K562 (cell line): ENCODE results near the gene YTHDF1. TPM values are rescaled to one million over a fixed set of nuclear protein-coding genes. Genes with fewer than 3 reads are reported as not detected.

Experiments
- ATAC-seq: fragments of 200-7000 bp; cut with Tn5 transposase; 3 replicates; pipeline ENCODE4 v1.9.1; 2020; ENCODE audit warnings: moderate library complexity
- BruUV-seq: library from RNA; stranded (reverse); fragments of 400-500 nt; replicated peaks from 2 replicates; lab custom pipeline; 2021; lab: Mats Ljungman, UMichigan
- CTCF ChIA-PET: fragments of 300-600 bp; formaldehyde crosslinking; extraction: SDS; loops from one replicate; lab custom pipeline; 2021; ENCODE audit warnings: low intra/inter-chr PET ratio; lab: Yijun Ruan, JAX
- POLR2A ChIA-PET: fragments of 300-600, 350-650 bp; sonication (Branson Sonifier 250); formaldehyde crosslinking; extraction: SDS; loops from one replicate; lab custom pipeline; 2021; ENCODE audit warnings: antibody characterized with exemption, inconsistent platforms; lab: Yijun Ruan, JAX
- DNase-seq, 4 experiments: peaks; one replicate each; pipeline versions ENCODE4 v3.0.0 to v3.0.0-alpha.2; 2011 to 2018; ENCODE audit warnings: low spot score in 3 of 4, mixed read lengths in 3 of 4; ENCODE audit errors: extremely low read depth in 1 of 4
- FAIRE-seq: peaks from 2 replicates; lab custom pipeline; 2011; peaks lifted over from hg19 to GRCh38; lab: Jason Lieb, UNC
- H2AFZ ChIP-seq: 2 replicates; pipeline ENCODE4 v1.6.0; 2011; ENCODE audit warnings: low read depth, low read length, control low read depth, inconsistent platforms
- H3K27ac ChIP-seq: fragments of 200-600 bp; 3 replicates; pipeline ENCODE4 v1.8.0; 2011; ENCODE audit warnings: low read depth, mild to moderate bottlenecking, control low read depth, inconsistent platforms, low read length, moderate library complexity, mixed read lengths; ENCODE audit errors: extremely low read depth
- H3K27me3 ChIP-seq, 2 experiments: fragments of 300-600 bp in 1 of 2; 2 replicates in 1 of 2; 3 replicates in 1 of 2; pipeline versions ENCODE4 v1.6.0 to v1.8.0; 2011; ENCODE audit warnings: inconsistent platforms in 2 of 2, low read length in 2 of 2, mild to moderate bottlenecking in 1 of 2, mixed read lengths in 1 of 2, moderate library complexity in 1 of 2; ENCODE audit not compliant: control insufficient read depth in 2 of 2, insufficient read depth in 2 of 2
- H3K36me3 ChIP-seq: fragments of 300-600 bp; 3 replicates; pipeline ENCODE4 v1.8.0; 2011; ENCODE audit warnings: mild to moderate bottlenecking, low read length, inconsistent platforms; ENCODE audit not compliant: control insufficient read depth, insufficient read depth
- H3K4me1 ChIP-seq, 2 experiments: fragments of 200-600 bp in 1 of 2; replicated peaks in 1 of 2; 2 replicates in 1 of 2; 3 replicates in 1 of 2; pipeline versions ENCODE4 v1.5.1 to v1.8.0; 2011; ENCODE audit warnings: inconsistent platforms in 2 of 2, low read length in 2 of 2, mild to moderate bottlenecking in 1 of 2, mixed read lengths in 1 of 2, moderate library complexity in 1 of 2; ENCODE audit not compliant: control insufficient read depth in 2 of 2, insufficient read depth in 2 of 2
- H3K4me2 ChIP-seq: 2 replicates; pipeline ENCODE4 v1.6.1; 2011; ENCODE audit warnings: low read length, control low read depth, inconsistent platforms, mixed read lengths; ENCODE audit not compliant: insufficient read depth
- H3K4me3 ChIP-seq: fragments of 200-600 bp; sonication (generic), shearing (Covaris generic); 2 replicates; pipeline ENCODE4 v1.5.1; 2016; ENCODE audit warnings: control low read depth, inconsistent platforms
- H3K79me2 ChIP-seq: fragments of 200-600 bp; 3 replicates; pipeline ENCODE4 v1.8.0; 2011; ENCODE audit warnings: low read length, inconsistent platforms; ENCODE audit not compliant: control insufficient read depth, insufficient read depth
- H3K9ac ChIP-seq, 2 experiments: 2 replicates each; pipeline versions ENCODE4 v1.6.0 to v1.6.1; 2011; ENCODE audit warnings: low read depth in 2 of 2, low read length in 2 of 2, control low read depth in 1 of 2, inconsistent platforms in 1 of 2, mild to moderate bottlenecking in 1 of 2, mixed read lengths in 1 of 2; ENCODE audit not compliant: insufficient read depth in 1 of 2
- H3K9me1 ChIP-seq: one replicate; pipeline ENCODE4 v1.6.0; 2011; ENCODE audit warnings: inconsistent platforms, mild to moderate bottlenecking, low read length, moderate library complexity; ENCODE audit not compliant: control insufficient read depth, insufficient read depth
- H3K9me3 ChIP-seq: replicated peaks from 2 replicates; pipeline ENCODE4 v1.5.1; 2011; ENCODE audit warnings: low read depth, low read length, inconsistent platforms; ENCODE audit not compliant: control insufficient read depth, insufficient read depth
- H4K20me1 ChIP-seq: replicated peaks from 2 replicates; pipeline ENCODE4 v1.6.1; 2011; ENCODE audit warnings: low read length, inconsistent platforms, mixed read lengths; ENCODE audit not compliant: control insufficient read depth, insufficient read depth
- EGR1 ChIP-seq: fragments of 450-650 bp; conservative IDR thresholded peaks from 2 replicates; pipeline ENCODE4 v1.6.1; 2017; ENCODE audit warnings: mild to moderate bottlenecking
- KDM5B ChIP-seq: fragments of 200-600 bp; sonication (generic); IDR thresholded peaks from 2 replicates; pipeline ENCODE4 v1.6.1; 2012; ENCODE audit warnings: low read depth, mild to moderate bottlenecking, moderate library complexity, low read length, control low read depth, inconsistent platforms; ENCODE audit not compliant: insufficient replicate concordance
- MLLT1 ChIP-seq, 2 experiments: fragments of 450-650 bp; IDR thresholded peaks; 2 replicates each; pipeline ENCODE4 v1.6.1; 2016
- MTA3 ChIP-seq: fragments of 450-650 bp; formaldehyde crosslinking; IDR thresholded peaks from 2 replicates; pipeline ENCODE4 v1.6.1; 2017; ENCODE audit warnings: mild to moderate bottlenecking, borderline replicate concordance
- PHB2 ChIP-seq: fragments of 450-650 bp; IDR thresholded peaks from 2 replicates; pipeline ENCODE4 v1.6.1; 2017; ENCODE audit warnings: low read depth
- RFX5 ChIP-seq: IDR thresholded peaks from 2 replicates; pipeline ENCODE4 v1.6.1; 2011; ENCODE audit warnings: low read depth, mild to moderate bottlenecking, improper control_type of control experiment, low read length
- TCF7L2 ChIP-seq: fragments of 150-350 bp; IDR thresholded peaks from 2 replicates; pipeline ENCODE4 v1.6.1; 2016; ENCODE audit warnings: low read depth, mild to moderate bottlenecking, low read length, moderate library complexity
- ZBTB1 ChIP-seq: sonication (generic); formaldehyde crosslinking; IDR thresholded peaks from 2 replicates; pipeline ENCODE4 v1.8.1; 2023; ENCODE audit warnings: missing genetic modification reagents, low read depth, mild to moderate bottlenecking, borderline replicate concordance
- WGBS: fragments of 100-300 bp; shearing (Covaris generic); methylation state at CpG from one replicate; pipeline ENCODE4 v1.1.6; 2016; ENCODE audit warnings: low coverage, mixed read lengths; ENCODE audit not compliant: insufficient coverage; ENCODE audit errors: missing lambda C conversion rate; 5-methylcytosine and 5-hydroxymethylcytosine counted together
- in situ Hi-C: fragments of 300-500 bp; cut with MboI; formaldehyde crosslinking; loops from 4 replicates; pipeline ENCODE4 v1.15.0; 2018; ENCODE audit warnings: inconsistent platforms, mixed read lengths
- intact Hi-C: fragments of 100-400 bp; cut with micrococcal nuclease; formaldehyde crosslinking; loops from 2 replicates; pipeline ENCODE4 v1.14.2; 2022
- polyA plus RNA-seq, 8 experiments: library from polyadenylated mRNA; depleted of rRNA in 4 of 8; stranded (reverse) in 5 of 8; unstranded in 3 of 8; fragments of >200 nt; fragmentation: Nextera tagmentation in 2 of 8; fragmentation: Illumina TruSeq in 1 of 8; extraction: Ambion mirVana in 2 of 8; extraction: Trizol in 1 of 8; gene quantifications; 2 replicates each; pipeline versions ENCODE4 v1.2.1 to v1.2.3, GENCODE V29; 2011 to 2014; ENCODE audit warnings: inconsistent platforms in 1 of 8, missing spikeins in 1 of 8
- total RNA-seq, 7 experiments: library from RNA; depleted of rRNA in 6 of 7; stranded (reverse); fragments of >200 nt in 6 of 7; fragmentation: Illumina TruSeq in 2 of 7; extraction: Trizol in 2 of 7; gene quantifications; 2 replicates each; pipeline versions ENCODE4 v1.2.1 to v1.2.3, GENCODE V29; 2011 to 2021; ENCODE audit warnings: low replicate concordance in 1 of 7

YTHDF1 gene
- total and polyA plus RNA-seq, 9 of the 15 experiments (the other 6 are each of a cell fraction or from before 2014, with no cell fraction given) = 10.1 to 42.4 (median 27.8) TPM

DNA sequence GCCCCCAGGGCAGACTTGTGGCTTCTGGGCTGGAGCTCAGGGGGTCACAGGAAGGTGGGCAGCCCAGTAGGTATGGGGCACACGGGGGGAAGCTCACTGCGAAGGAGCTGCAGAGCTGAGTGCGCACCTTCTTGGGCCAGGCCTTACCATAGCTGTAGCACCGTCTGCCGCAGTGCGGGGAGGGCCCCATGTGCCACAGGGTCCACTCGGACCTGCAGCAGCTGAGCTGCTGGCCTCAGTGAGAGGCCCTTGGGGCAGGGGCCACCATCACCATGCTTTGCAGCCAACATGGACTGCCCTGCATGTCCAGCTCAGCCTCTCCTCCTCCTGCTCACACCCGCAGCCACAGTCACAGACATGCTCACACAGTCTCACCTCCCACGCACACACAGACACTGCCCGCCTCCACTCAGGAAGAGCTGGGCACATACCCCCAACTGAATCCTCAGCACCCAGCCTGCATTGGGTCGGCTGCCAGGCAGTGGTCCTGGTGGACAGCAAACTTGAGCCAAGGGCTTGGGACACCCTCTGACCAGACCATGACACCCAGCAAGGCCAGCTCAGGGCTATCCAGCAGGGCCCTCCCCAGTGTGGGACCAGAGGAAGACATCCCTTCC is 35.3 kb downstream of the YTHDF1 start:
- Histone ChIP-seq H3K9me1 (no peaks in the 10 kb centered on the region), H3K9ac (0 out of 4 replicates have a peak overlapping the region, but pooled peaks of 1 of the 2 experiments have one; percentile 14), H3K9me3 (peaks cover 8% of the 10 kb centered on the region), H3K79me2 (no peaks in the 10 kb centered on the region), H3K27ac (no peak overlapping the region), H2AFZ (no peak overlapping the region), H3K4me2 (no peak overlapping the region), H3K36me3 (no peaks in the 10 kb centered on the region), H3K27me3 (peaks cover 0 to 14% of the 10 kb centered on the region in 2 experiments; a peak in 2 of 5 replicates), H3K4me1 (peaks cover 0 to 24% of the 10 kb centered on the region in 2 experiments; a peak in 2 of 5 replicates), H3K4me3 (no peak overlapping the region), H4K20me1 (peaks cover 11% of the 10 kb centered on the region; the same call in 1 of the 2 replicates)
- CTCF ChIA-PET = no interaction called here
- WGBS = 18% methylated on average over 10 of the region's 11 CpGs
- intact Hi-C loops = loop anchor here (5.0 kb wide), 1 partner anchor 202 kb away; no protein-coding TSS in a partner anchor
- TF ChIP-seq MTA3 (no peak), MLLT1 (IDR thresholded peaks at IDR 0.05) (no peak), PHB2 (no peak), KDM5B (no peak), ZBTB1 (CRISPR knock-in tag) (no peak), RFX5 (no peak), EGR1 (0 out of 2 replicates have a peak, but pooled peaks have one; percentile 17), TCF7L2 (no peak)
- no peak for DNase-seq
- no peak for ATAC-seq
- in situ Hi-C loops = no loop called here
- no TSS peak for BruUV-seq
- POLR2A ChIA-PET = interaction anchor here (0.6 to 1.2 kb wide), 3 partner anchors 19 to 86 kb away, joined by 3 to 4 read pairs (median 3); no protein-coding TSS in a partner anchor
- FAIRE-seq = no peak
